HG03575 (cell line): ENCODE results near the gene PROB1.
"Not testable (repeated sequence)": the region's sequence is repeated elsewhere in the genome, so short reads cannot be mapped to it uniquely, and the experiment has no call there.

Source experiments
- ATAC-seq: cut with Tn5 transposase; IDR thresholded peaks from one replicate; pipeline ENCODE4 v1.9.1; 2021; ENCODE audit not compliant: unreplicated experiment, insufficient number of reproducible peaks, low FRiP score; ENCODE audit errors: extremely low read depth

PROB1 gene

DNA sequence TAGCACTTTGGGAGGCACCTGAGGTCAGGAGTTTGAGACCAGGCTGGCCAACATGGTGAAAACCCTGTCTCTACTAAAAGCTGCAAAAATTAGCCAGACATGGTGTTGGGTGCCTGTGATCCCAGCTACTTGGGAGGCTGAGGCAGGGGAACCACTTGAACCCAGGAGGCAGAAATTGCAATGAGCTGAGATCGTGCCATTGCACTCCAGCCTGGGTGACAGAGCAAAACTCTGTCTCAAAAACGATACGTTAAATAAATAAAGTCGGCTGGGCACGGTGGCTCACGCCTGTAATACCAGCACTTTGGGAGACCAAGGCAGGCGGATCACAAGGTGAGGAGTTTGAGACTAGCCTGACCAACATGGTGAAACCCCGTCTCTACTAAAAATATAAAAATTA lies 39.0 kb downstream of the PROB1 start:
- not testable (repeated sequence) for ATAC-seq

DNA sequence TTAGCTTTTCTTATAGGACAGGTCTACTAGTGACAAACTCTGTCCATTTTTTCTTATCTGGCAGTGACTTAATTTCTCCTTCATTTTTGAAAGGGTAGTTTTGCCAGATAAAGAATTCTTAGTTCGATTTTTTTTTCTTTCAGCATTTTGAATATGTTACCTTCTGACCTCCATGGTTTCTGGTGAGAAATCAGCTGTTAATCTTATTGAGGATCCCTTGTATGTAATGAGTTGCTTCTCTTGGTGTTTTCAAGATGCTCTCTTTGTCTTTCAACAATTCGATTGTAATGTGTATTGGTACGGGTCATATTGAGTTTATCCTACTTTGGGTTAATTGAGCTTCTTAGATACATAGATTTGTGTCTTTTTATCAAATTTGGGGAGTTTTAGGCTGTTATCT lies 40.7 kb downstream of the PROB1 start:
- ATAC-seq: no peak

DNA sequence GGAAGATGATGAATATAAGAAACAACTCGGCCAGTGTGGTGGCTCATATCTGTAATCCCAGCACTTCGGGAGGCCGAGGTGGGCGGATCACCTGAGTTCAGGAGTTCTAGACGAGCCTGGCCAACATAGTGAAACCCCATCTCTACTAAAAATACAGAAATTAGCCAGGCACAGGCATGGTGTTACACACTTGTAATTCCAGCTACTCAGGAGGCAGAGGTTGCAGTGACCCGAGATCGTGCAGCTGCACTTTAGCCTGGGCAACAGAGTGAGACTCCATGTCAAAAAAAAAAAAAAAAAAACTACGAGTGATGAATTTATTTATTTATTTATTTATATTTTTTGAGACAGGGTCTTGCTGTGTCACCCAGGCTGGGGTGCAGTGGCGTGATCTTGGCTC lies 47.0 kb downstream of the PROB1 start:
- ATAC-seq: not testable (repeated sequence)

DNA sequence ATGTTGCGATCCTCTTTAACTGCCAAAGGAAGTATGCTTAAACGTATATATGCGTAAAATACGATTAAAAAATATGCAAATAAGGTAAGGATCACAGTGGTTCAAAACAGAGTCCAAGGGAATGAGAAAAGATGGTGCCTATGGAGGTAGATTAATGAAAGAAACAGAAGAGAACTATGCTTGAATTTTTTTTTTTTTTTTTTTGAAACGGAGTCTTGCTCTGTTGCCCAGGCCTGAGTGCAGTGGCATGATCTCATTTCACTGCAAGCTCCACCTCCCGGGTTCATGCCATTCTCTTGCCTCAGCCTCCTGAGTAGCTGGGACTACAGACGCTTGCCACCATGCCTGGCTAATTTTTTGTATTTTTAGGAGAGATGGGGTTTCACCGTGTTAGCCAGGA lies 49.5 kb downstream of the PROB1 start:
- not testable (repeated sequence) for ATAC-seq

DNA sequence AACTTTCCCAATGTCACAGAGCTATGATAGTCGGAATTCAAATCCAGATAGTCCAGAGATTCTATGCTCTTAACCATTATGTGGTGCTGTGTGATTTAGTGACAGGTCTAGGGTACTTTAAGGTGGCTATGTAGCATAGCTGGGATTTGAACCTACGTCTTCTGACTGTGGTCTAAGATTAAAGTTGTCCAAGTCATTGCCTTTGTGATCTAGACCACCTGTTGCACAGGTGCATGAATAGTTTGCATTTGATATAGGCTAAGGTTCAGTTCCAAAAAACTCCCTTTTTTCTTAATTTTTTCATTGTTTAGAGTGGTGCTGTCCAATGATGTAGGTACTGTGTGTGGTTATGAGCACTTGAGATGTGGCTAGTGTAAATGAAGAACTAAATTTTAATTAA lies 50.7 kb downstream of the PROB1 start:
- ATAC-seq: no peak

DNA sequence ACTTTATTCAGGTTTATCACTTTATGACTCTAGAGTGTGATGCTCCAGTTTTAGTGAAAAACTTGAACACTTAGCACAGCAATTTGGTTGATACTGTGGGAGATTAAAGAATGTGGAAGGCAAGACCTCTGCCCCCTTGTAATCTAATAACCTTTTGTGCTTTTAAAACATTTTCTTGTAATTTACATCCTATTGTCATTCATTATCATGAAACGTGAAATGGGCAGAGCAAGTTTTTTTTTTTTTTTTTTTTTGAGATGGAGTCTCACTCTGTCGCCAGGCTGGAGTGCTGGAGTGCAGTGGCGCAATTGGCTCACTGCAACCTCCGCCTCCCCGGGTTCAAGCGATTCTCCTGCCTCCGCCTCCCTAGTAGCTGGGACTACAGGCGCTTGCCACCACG lies 51.4 kb downstream of the PROB1 start:
- no peak for ATAC-seq

DNA sequence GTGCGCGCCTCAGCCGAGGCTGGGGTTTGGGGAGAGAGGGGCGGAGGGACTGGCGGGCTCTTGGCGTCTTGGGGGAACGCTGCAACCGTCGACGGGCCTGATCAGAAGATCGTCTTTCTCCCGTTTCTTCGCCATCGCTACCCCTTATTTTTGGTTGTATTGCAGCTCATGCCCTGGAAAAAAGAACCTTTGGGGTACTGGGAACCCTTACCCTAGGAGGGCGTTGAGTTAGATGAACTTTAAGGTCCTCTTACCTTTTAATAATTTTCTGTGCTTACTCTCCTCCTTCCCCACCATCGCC lies 52.5 kb downstream of the PROB1 start:
- ATAC-seq: no peak

DNA sequence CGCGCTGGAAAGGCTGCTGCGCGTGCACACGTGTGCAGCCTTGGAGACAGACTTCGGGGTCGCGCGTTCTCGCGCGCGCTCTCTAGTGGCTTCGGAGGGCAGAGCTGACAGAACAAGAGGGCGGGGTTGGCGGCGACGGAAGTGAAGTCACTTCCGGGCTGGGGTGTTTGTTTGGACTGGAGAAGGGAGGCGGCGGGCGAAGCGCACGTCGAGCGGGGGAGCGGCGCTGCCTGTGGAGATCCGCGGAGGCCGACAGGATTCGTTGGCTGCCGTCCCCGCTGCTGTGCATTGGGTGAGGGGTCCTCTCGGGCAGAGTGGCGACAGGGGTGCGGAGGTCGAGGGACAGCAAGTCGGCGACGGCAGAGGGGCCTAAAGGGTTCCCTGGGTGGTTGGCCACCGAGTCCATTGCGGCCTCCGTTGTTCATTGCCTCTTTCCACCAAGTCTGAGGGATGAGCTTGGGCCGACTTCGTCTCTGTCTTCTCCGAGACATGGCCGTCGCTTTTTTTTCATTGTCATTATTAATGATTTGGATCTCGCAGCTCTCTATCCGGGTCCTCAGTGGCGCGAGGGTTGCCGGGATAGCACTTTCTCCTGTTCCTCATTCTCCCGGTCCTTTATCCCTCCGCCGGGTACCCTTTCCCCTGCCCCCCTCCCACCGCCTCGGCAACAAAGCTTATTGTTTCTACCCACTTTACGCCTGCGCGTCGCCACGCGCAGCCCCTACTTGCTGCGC lies 53.0 kb downstream of the PROB1 start, which contains the start of gene PAIP2:
TSS of gene PAIP2 (plus strand) at position 166 of the 734 bp plus-strand sequence. CDS start 21,931 bp downstream, outside the sequence.
- ATAC-seq: no peak

DNA sequence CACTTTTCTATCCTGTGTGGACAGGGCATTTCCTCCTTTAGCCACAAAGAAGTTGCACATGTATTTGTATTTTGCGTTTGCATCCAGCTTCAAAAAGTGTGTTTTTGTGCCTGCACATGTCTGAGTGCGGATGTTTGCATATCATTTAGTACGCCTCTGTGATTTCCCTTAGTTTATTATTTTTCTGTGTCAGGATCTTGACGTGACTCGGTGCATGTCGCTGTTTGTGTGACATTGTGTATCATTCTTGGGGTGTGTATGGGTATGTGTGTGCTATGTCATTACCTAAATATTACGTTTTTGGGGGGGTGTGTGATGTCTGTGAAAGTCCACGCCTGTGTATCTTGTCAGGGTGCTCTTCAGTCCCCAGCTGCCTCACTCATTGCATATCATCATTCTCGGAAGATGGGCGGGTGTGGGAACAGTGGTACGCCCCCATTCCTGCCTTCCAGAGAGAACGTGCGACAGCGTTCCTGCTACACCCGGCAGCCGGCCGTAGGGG lies 53.7 kb downstream of the PROB1 start:
- no peak for ATAC-seq
